GM10847 (cell line): Measurements from ENCODE around the gene CCSER2.

Source experiments
- POLR2A ChIP-seq: IDR thresholded peaks from 2 replicates; pipeline ENCODE4 v1.6.1; 2011; ENCODE audit not compliant: insufficient read length; ENCODE audit errors: extremely low read depth

CCSER2 gene

GRCh38 chr10:84563868-84564267, 235.5 kb downstream of the CCSER2 start:
- no peak for TF ChIP-seq POLR2A

DNA sequence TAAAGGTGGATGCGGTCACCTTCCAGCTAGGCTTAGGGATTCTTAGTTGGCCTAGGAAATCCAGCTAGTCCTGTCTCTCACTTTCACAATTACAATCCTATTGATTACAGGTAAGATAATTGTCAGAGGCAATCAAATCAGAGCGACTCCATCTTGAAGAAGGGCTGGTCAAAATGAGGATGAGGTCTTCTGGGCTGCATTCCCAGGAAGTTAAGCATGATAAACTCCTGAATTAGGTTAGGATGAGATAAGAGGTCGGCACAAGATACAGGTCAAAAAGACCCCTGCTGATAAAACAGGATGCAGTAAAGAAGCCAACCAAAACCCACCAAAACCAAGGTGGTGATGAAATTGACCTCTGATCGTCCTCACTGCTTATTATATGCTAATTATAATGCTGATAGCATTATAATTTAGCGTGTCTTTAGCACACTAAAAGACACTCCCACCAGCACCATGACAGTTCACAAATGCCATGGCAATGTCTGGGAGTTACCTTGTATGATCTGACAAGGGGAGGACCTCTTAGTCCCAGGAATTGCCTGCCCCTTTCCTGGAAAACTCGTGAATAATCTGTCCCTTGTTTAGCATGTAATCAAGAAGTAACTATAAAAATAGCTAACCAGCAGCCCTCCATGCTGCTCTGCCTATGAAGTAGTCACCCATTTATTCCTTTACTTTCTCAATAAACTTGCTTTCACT, 237.6 kb downstream of the CCSER2 start:
- no peak for TF ChIP-seq POLR2A

- TF ChIP-seq POLR2A = no peak
These were observed 238.7 kb downstream of the CCSER2 start for GRCh38 chr10:84567133-84567532.
